ENCODE results near the gene PTGR1. TPM values are rescaled to one million over a fixed set of nuclear protein-coding genes. Genes with fewer than 3 reads are reported as not detected.
A peak's percentile ranks its signal among the peaks of the same experiment; 100 is the strongest.

The PTGR1 gene
- total and polyA plus RNA-seq, 2 of the 8 experiments (the other 6 are each of a cell fraction or from before 2014, with no cell fraction given) = 16.9 to 28.5 TPM

GRCh38 chr9:111529787-111530186, 69.7 kb downstream of the PTGR1 start (continued):
- TF ChIP-seq CHD7 (IDR thresholded peaks at IDR 0.05; ENCODE audit: insufficient replicate concordance, low read length) (peak; percentile 93), CREB1 (IDR thresholded peaks at IDR 0.05) (no peak), ATF2 (IDR thresholded peaks at IDR 0.05; ENCODE audit: low read length) (peak; percentile 59; the same call in 1 of the 2 replicates), TAF1 (IDR thresholded peaks at IDR 0.05; ENCODE audit: low read depth, low read length) (no peak), SP1 (IDR thresholded peaks at IDR 0.05; ENCODE audit: low read depth, low read length) (peak; percentile 65; the same call in 1 of the 2 replicates), SAP30 (IDR thresholded peaks at IDR 0.05; ENCODE audit: insufficient read depth, insufficient replicate concordance, low read length) (peak; percentile 48), GABPA (IDR thresholded peaks at IDR 0.05; ENCODE audit: borderline replicate concordance, insufficient read depth, low read length) (no peak), SIN3A (conservative IDR thresholded peaks at IDR 0.05 in 1 of 2, IDR thresholded peaks at IDR 0.05 in 1 of 2; ENCODE audit: low read depth in 1 of 2, low read length in 2 of 2) (peak; percentile 33 to 83; a peak in 2 of 4 replicates), POU5F1 (IDR thresholded peaks at IDR 0.05; ENCODE audit: low read depth, low read length) (peak; percentile 53; the same call in 1 of the 2 replicates)

Measured in H1 (cell line).